CD4-positive, alpha-beta T cell treated with Interleukin-6 at 100 ng/mL for 8 hours (primary cell): ENCODE measurements around the gene HMCN1.

Experiments
- DNase-seq: peaks from one replicate; pipeline ENCODE4 v3.0.0-alpha.2; 2020; ENCODE audit warnings: mixed read lengths, low spot score

The HMCN1 gene

GRCh38 chr1:185912504-185912903, 178.3 kb downstream of the HMCN1 start:
- DNase-seq = no peak

- no peak for DNase-seq
These were observed 179.9 kb downstream of the HMCN1 start for GRCh38 chr1:185914089-185914488.

GRCh38 chr1:185916861-185917260, 182.7 kb downstream of the HMCN1 start:
- DNase-seq = no peak

- no peak for DNase-seq
These were observed 183.5 kb downstream of the HMCN1 start for GRCh38 chr1:185917646-185918045.

- no peak for DNase-seq
These were observed 186.4 kb downstream of the HMCN1 start for GRCh38 chr1:185920602-185921001.

- DNase-seq = no peak
These were observed 187.4 kb downstream of the HMCN1 start for GRCh38 chr1:185921636-185922035.

GRCh38 chr1:185926588-185926987, 192.4 kb downstream of the HMCN1 start:
- DNase-seq = no peak

GRCh38 chr1:185929776-185930175, 195.6 kb downstream of the HMCN1 start:
- DNase-seq = no peak

- no peak for DNase-seq
These were observed 197.2 kb downstream of the HMCN1 start for GRCh38 chr1:185931438-185931837.

- DNase-seq = no peak
These were observed 199.4 kb downstream of the HMCN1 start for GRCh38 chr1:185933580-185933979.

- no peak for DNase-seq
These were observed 200.4 kb downstream of the HMCN1 start for GRCh38 chr1:185934476-185935189.

GRCh38 chr1:185935360-185935759, 201.2 kb downstream of the HMCN1 start:
- no peak for DNase-seq

- DNase-seq = no peak
These were observed 202.4 kb downstream of the HMCN1 start for GRCh38 chr1:185936641-185937040.

GRCh38 chr1:185938396-185938795, 204.2 kb downstream of the HMCN1 start:
- DNase-seq = no peak

- no peak for DNase-seq
These were observed 205.0 kb downstream of the HMCN1 start for GRCh38 chr1:185939142-185939541.

- no peak for DNase-seq
These were observed 208.8 kb downstream of the HMCN1 start for GRCh38 chr1:185942961-185943360.

- no peak for DNase-seq
These were observed 222.7 kb downstream of the HMCN1 start for GRCh38 chr1:185956881-185957280.

- no peak for DNase-seq
These were observed 223.5 kb downstream of the HMCN1 start for GRCh38 chr1:185957441-185958363.

GRCh38 chr1:185960422-185961321, 226.5 kb downstream of the HMCN1 start:
- DNase-seq = no peak

GRCh38 chr1:185961664-185962063, 227.5 kb downstream of the HMCN1 start:
- no peak for DNase-seq

GRCh38 chr1:185964946-185965345, 230.8 kb downstream of the HMCN1 start:
- no peak for DNase-seq

- DNase-seq = no peak
These were observed 231.7 kb downstream of the HMCN1 start for GRCh38 chr1:185965870-185966269.
